GM12873 (cell line): ENCODE results near the gene ETV6.

Experiments
- TF ChIP-seq, protein P1 (sequence below): IDR thresholded peaks from 2 replicates; pipeline ENCODE4 v1.5.1; 2012; ENCODE audit warnings: low read depth, mild to moderate bottlenecking, moderate library complexity, low read length, control low read depth; ENCODE audit not compliant: insufficient read depth; ENCODE audit errors: missing control alignments

The ETV6 gene

DNA sequence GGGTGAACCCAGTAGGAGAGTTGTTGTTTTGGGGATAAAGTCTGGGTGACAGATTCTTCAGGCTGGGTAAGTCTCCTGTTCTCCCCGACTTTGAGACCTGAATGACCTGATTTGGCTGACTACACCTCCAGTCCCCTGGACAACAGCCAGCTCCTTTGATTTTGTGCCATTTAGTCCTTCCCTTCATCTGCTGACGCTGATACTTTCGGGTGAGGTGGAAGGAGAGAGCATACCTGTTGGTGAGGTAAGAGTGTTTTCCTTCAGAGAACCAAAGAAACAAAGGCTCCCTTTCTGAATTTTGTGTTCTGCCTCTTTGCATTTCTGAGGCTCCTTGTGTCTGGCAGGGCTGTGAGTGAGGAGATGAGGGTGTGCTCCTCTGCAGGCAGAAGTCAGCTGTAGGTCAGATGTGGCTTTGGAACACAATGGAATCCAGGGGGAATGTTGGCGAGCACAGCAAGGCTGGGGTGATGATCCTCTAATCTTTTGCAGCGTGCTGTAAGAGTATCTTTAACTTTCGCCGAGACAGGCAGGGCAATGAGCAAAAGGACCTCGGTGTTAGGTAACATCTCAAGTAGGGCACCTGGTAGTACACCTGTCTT is 12.1 kb downstream of the ETV6 start:
- TF ChIP-seq, protein P1, sequence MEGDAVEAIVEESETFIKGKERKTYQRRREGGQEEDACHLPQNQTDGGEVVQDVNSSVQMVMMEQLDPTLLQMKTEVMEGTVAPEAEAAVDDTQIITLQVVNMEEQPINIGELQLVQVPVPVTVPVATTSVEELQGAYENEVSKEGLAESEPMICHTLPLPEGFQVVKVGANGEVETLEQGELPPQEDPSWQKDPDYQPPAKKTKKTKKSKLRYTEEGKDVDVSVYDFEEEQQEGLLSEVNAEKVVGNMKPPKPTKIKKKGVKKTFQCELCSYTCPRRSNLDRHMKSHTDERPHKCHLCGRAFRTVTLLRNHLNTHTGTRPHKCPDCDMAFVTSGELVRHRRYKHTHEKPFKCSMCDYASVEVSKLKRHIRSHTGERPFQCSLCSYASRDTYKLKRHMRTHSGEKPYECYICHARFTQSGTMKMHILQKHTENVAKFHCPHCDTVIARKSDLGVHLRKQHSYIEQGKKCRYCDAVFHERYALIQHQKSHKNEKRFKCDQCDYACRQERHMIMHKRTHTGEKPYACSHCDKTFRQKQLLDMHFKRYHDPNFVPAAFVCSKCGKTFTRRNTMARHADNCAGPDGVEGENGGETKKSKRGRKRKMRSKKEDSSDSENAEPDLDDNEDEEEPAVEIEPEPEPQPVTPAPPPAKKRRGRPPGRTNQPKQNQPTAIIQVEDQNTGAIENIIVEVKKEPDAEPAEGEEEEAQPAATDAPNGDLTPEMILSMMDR = no peak

DNA sequence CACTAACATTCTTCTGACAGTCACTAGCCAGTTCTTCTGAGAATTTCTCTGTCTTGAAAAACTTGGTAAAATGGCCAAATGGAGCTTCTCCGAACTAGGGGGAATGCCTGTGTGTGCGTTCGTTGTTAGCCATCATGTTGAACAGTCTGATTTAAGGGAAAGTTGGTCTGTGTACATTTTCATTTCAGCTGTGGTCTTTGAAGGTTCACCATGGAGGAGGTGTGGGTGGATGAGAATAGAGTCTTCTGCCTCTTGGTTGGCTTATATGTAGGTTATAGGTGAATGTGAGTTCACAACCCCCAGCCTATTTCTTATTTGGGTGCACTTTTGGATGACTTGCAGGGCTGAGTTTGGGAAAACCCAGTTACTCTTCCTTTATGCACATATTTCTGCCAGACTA is 12.9 kb downstream of the ETV6 start:
- TF ChIP-seq, protein P1 = no peak

DNA sequence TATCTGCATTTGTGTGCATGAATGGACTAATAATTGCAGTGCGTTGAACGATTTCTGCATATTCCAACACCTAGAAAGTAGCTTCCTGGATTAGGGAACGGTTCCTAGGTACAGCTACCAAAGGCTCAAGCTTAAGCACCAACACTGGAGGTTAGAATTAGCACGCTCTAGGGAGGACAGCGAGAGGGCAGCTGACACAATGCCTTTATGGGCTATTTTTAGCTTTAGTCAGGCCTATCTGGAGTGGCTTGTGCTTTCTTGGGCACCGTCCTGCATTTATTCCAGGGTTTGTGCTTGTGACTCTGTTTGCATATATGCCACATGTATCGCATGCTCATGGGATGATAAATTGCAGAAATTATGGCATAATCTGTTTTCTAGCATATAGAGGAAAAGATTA is 13.7 kb downstream of the ETV6 start:
- TF ChIP-seq, protein P1 = no peak

DNA sequence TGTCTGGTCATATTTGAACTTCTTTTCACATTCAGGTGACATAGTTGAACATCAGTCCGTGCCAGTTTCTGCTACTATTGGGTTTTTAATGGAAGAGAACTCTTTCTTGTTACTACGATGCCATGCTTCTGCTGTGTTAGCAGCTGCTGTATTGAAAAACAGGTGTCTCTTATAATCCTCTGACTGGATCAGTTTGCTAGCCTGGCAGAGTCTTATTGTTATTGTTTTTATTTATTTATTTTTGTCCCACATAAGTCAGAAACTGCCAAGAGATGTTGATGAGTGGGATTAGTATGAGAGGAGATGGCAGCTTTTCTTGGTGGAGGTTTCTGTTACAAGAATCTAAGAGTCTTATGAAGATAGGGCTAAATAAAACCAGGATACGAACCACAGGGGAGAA is 14.6 kb downstream of the ETV6 start:
- TF ChIP-seq, protein P1 = no peak

DNA sequence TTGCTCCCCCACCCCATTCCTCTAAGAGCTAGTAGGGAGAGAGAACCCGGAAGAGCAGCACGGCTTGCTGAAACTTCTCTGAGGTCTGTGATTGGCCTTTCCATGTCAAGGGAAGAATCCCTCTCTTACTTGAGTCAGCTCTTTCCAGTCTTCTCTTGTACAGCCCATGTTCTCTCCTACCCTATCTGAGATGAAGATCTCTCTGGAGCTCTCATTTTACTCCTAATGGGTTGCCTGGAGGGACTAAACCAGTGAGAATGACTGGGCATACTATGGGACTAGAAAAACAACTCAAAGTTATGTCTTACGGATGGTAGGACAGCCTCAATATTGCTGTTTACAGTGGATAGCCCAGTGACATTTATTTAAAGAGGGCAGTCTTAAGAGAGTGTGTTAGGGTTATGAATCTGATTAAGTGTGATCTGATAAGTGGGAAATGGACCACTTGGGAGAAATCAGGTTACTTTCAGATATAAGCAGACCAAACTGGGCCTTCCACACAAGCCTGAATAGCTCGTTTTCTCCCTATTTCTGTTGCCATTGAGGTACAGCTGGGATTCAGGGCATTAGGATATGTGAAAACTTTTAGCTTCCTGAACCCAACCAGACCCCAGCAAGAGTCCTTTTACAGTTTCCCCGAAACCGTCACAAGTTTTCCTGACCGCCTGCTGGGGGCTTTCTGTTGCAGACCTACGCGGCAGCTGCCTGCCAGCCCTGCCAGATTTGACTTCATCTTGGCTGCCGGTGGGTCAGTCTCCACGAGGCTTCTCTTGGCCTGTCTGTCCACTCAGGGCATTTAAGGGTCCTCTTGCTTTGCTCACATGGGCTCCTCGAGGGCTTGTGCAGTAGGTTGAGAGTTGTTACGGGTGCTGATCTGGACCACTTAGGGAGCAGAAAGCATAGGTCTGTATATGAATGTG is 16.9 kb downstream of the ETV6 start:
- TF ChIP-seq, protein P1 = no peak

DNA sequence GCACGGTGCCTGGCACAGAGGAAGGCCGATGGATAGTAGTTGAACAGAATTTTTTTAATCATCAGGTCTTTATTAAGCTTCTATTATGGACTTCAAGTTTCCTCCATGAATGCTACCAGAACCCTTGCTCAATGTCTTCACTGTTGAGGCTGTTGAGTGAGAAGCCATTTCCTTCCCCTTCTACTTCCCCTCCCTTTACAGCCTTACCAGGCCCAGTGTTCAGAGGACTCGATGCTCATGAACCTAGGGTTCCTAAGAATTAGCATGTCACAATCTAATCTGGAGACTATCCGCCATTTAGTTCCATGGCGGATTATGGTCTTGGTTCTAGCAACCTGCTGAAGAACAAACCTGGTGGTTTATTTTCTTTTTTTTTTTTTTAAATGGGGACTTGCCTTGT is 17.7 kb downstream of the ETV6 start:
- TF ChIP-seq, protein P1 = no peak

DNA sequence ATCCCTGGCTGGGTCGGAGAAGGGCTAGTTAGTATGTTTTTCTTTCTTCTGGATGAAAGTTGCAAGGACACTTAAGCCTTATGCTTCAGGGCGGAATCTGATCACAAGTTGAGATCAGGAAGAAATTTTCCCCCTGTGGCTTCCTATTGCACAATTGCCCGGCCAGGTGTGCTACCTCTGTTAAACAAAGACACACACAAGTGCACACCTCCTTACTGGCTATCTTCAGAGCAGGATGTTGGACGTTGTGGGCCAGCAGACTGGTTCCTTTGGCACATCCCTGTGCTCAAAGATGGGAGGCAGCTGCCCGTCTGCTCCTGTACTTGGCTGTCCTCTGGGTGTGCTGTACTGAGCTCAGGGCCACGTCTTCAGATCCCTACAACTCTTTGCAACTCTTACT is 19.1 kb downstream of the ETV6 start:
- TF ChIP-seq, protein P1 = no peak
